ENCODE measurements around the gene DVL2.

DNA sequence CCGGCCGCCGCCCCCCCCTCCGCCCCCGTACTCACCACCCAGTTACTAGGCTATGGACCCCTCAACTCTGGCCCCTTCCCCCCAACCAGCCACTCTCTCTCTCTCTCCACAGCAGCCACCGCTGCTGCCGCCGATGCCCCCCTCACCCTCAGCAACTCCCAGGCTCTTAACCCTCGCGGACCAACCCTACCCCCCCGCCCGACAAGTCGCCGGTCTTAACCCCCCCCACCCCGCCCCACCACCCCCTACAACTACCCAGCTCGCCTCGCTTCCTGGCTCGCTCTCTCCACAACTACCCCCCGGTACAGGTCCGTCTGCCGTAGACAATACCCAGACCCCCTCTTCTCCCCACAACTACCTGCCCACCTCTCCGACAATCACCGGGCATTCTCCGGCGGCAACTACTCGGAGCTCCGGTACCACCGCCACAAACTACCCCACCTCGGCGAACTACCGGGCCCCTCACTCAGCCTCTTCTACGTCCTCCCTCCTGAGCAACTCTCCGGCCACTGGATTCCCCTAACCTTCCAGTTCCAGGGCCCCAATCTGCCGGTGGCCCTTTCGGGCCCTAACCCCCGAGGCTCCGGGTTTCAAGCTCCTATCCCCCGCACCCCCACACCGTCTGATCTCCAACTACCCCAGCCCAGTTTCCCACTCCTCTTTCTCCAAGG is 4.2 kb upstream of the DVL2 start:
- no peak for TF ChIP-seq EZH2 (IDR thresholded peaks at IDR 0.05; ENCODE audit: borderline replicate concordance, low read depth, low read length, severe bottlenecking)
- TF ChIP-seq, protein P1, sequence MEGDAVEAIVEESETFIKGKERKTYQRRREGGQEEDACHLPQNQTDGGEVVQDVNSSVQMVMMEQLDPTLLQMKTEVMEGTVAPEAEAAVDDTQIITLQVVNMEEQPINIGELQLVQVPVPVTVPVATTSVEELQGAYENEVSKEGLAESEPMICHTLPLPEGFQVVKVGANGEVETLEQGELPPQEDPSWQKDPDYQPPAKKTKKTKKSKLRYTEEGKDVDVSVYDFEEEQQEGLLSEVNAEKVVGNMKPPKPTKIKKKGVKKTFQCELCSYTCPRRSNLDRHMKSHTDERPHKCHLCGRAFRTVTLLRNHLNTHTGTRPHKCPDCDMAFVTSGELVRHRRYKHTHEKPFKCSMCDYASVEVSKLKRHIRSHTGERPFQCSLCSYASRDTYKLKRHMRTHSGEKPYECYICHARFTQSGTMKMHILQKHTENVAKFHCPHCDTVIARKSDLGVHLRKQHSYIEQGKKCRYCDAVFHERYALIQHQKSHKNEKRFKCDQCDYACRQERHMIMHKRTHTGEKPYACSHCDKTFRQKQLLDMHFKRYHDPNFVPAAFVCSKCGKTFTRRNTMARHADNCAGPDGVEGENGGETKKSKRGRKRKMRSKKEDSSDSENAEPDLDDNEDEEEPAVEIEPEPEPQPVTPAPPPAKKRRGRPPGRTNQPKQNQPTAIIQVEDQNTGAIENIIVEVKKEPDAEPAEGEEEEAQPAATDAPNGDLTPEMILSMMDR (IDR thresholded peaks at IDR 0.05; ENCODE audit: extremely low read depth in 1 of 2, insufficient read depth in 1 of 2, low read depth in 1 of 2, low read length in 2 of 2), result no peak
- no peak for TF ChIP-seq POLR2A (IDR thresholded peaks at IDR 0.05; ENCODE audit: low read depth, low read length)
- TF ChIP-seq FOS (IDR thresholded peaks at IDR 0.05; ENCODE audit: borderline replicate concordance, insufficient read depth, low read length), result no peak
- no peak for TF ChIP-seq GATA2 (IDR thresholded peaks at IDR 0.05; ENCODE audit: insufficient read depth, insufficient read length, low read depth, low read length)
- TF ChIP-seq MYC (IDR thresholded peaks at IDR 0.05; ENCODE audit: low read depth, low read length), result no peak
- no peak for TF ChIP-seq JUN (IDR thresholded peaks at IDR 0.05; ENCODE audit: borderline replicate concordance, insufficient read depth, insufficient read length, low read depth)
- TF ChIP-seq, protein P2, sequence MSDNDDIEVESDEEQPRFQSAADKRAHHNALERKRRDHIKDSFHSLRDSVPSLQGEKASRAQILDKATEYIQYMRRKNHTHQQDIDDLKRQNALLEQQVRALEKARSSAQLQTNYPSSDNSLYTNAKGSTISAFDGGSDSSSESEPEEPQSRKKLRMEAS (IDR thresholded peaks at IDR 0.05; ENCODE audit: insufficient read depth, insufficient read length), result no peak
- TF ChIP-seq POLR2AphosphoS5 (IDR thresholded peaks at IDR 0.05; ENCODE audit: insufficient read depth, low read depth, low read length), result no peak

Data from endothelial cell of umbilical vein (primary cell).